Progenitor cell of endocrine pancreas (in vitro differentiated cells): ENCODE measurements around the gene VEGFB. TPM values are rescaled to one million over a fixed set of nuclear protein-coding genes. Genes with fewer than 3 reads are reported as not detected.
"Not testable (repeated sequence)": the region's sequence is repeated elsewhere in the genome, so short reads cannot be mapped to it uniquely, and the experiment has no call there.

Experiments used
- DNase-seq: peaks from one replicate; pipeline ENCODE4 v3.0.0; 2021; ENCODE audit warnings: low spot score; ENCODE audit not compliant: unreplicated experiment
- H3K27ac Mint-ChIP-seq: 2 replicates; pipeline ENCODE4 v1.8.0; 2021; ENCODE audit warnings: mild to moderate bottlenecking, moderate library complexity, mixed read lengths
- H3K27me3 Mint-ChIP-seq: 2 replicates; pipeline ENCODE4 v1.8.0; 2021; ENCODE audit warnings: mixed read lengths
- H3K36me3 Mint-ChIP-seq: 2 replicates; pipeline ENCODE4 v1.8.0; 2022; ENCODE audit warnings: mixed read lengths; ENCODE audit not compliant: insufficient read depth
- H3K4me1 Mint-ChIP-seq: 2 replicates; pipeline ENCODE4 v1.8.0; 2021; ENCODE audit warnings: low read depth, mixed read lengths
- H3K4me3 Mint-ChIP-seq: 2 replicates; pipeline ENCODE4 v1.8.0; 2021; ENCODE audit warnings: low read depth, mild to moderate bottlenecking, moderate library complexity, mixed read lengths
- H3K9me3 Mint-ChIP-seq: 2 replicates; pipeline ENCODE4 v1.8.0; 2021; ENCODE audit warnings: low read depth, mixed read lengths
- CTCF ChIP-seq: fragments of 200-600 bp; sonication (generic); IDR thresholded peaks from one replicate; pipeline ENCODE4 v1.5.0; 2021; ENCODE audit warnings: antibody characterized with exemption, mild to moderate bottlenecking; ENCODE audit not compliant: unreplicated experiment
- total RNA-seq: library from RNA; stranded (reverse); gene quantifications from 2 replicates; pipeline ENCODE4 v1.2.1, GENCODE V29; 2021

VEGFB gene
- total RNA-seq, 1 donor from 2014 or later = 68.2 TPM

GRCh38 chr11:64245797-64246620, 11.6 kb downstream of the VEGFB start:
- Mint-ChIP-seq H3K36me3 (peaks cover 4% of the 10 kb centered on the region), H3K27ac (peak overlapping the region; percentile 90), H3K4me3 (peak overlapping the region; percentile 86), H3K27me3 (peaks cover 3% of the 10 kb centered on the region), H3K9me3 (no peaks in the 10 kb centered on the region), H3K4me1 (peaks cover 6% of the 10 kb centered on the region)
- no peak for DNase-seq
- TF ChIP-seq CTCF = no peak

- not testable (repeated sequence) for DNase-seq, H3K4me1 Mint-ChIP-seq, H3K36me3 Mint-ChIP-seq, H3K27me3 Mint-ChIP-seq, H3K9me3 Mint-ChIP-seq, H3K27ac Mint-ChIP-seq
- H3K4me3 Mint-ChIP-seq = peak overlapping the region; percentile 86
These were observed 12.2 kb downstream of the VEGFB start for GRCh38 chr11:64246621-64246870.

- Mint-ChIP-seq H3K27ac (peak within 1 kb of the TSS; percentile 95), H3K9me3 (no peaks in the 10 kb centered on the region), H3K4me1 (peaks cover 11% of the 10 kb centered on the region), H3K36me3 (peaks cover 4% of the 10 kb centered on the region), H3K4me3 (peak within 1 kb of the TSS; percentile 86), H3K27me3 (peaks cover 3% of the 10 kb centered on the region)
- TF ChIP-seq CTCF = peak; percentile 36
- DNase-seq = peak; percentile 80
These were observed 12.7 kb downstream of the VEGFB start, which contains the start of gene PPP1R14B for GRCh38 chr11:64246871-64247728. Gene PPP1R14B (minus strand): TSS chr11:64246943. CDS start chr11:64246673, 270 bp downstream.

GRCh38 chr11:64247729-64248531, 13.5 kb downstream of the VEGFB start:
- Mint-ChIP-seq H3K36me3 (peaks cover 4% of the 10 kb centered on the region), H3K9me3 (no peaks in the 10 kb centered on the region), H3K27ac (peak overlapping the region; percentile 78), H3K4me1 (peaks cover 11% of the 10 kb centered on the region), H3K4me3 (peak overlapping the region; percentile 86), H3K27me3 (peaks cover 3% of the 10 kb centered on the region)
- no peak for TF ChIP-seq CTCF
- DNase-seq = no peak

GRCh38 chr11:64248578-64248977, 14.2 kb downstream of the VEGFB start:
- peaks cover 3% of the 10 kb centered on the region for H3K36me3 Mint-ChIP-seq
- DNase-seq = no peak
- peaks cover 11% of the 10 kb centered on the region for H3K4me1 Mint-ChIP-seq
- H3K4me3 Mint-ChIP-seq = no peak overlapping the region
- no peaks in the 10 kb centered on the region for H3K9me3 Mint-ChIP-seq
- H3K27ac Mint-ChIP-seq = no peak overlapping the region
- no peak for TF ChIP-seq CTCF
- peaks cover 3% of the 10 kb centered on the region for H3K27me3 Mint-ChIP-seq
